ENCODE data around the gene CLEC2D.

DNA sequence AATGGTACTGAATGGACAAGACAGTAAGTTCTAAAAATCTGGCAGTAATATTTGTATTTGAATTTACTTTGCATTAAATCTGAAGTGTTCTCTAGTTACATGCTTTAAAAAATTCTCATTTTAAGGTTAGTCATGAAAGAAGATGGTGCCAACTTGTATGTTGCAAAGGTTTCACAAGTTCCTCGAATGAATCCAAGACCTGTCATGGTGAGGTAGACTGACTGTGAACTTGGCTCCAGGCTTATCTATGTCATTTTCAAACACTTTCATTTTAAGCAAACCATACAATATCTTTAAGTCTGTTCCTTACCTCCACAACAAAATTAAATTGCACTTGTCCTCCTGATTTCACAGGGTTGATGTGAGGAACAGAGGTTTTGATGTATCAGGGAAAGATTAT, 23.4 kb downstream of the CLEC2D start:
- TF ChIP-seq CTCF (IDR thresholded peaks at IDR 0.05), result no peak
- no peak for TF ChIP-seq POLR2A (IDR thresholded peaks at IDR 0.05; ENCODE audit: low read depth)
- TF ChIP-seq EP300 (IDR thresholded peaks at IDR 0.05), result no peak

Measured in esophagus muscularis mucosa (tissue), 4 donors.